ENCODE results near the gene CSF1.
"Not testable (repeated sequence)": the region's sequence is repeated elsewhere in the genome, so short reads cannot be mapped to it uniquely, and the experiment has no call there.

GRCh38 chr1:109920391-109920790 lies 9.7 kb downstream of the CSF1 start:
- TF ChIP-seq USF2 (IDR thresholded peaks at IDR 0.05; ENCODE audit: borderline replicate concordance, low read depth, low read length); SIN3A (IDR thresholded peaks at IDR 0.05; ENCODE audit: borderline replicate concordance, low read depth, low read length); TEAD4 (IDR thresholded peaks at IDR 0.05; ENCODE audit: borderline replicate concordance, insufficient read depth): not testable (repeated sequence)

Measured in SK-N-SH (cell line).